Pancreas (tissue), 10 donors: ENCODE measurements around the gene TMEM30A. TPM values are rescaled to one million over a fixed set of nuclear protein-coding genes. Genes with fewer than 3 reads are reported as not detected.

ENCODE experiments used
- ATAC-seq, 4 donors: fragments of 200-7000 bp; cut with Tn5 transposase; one replicate each; pipeline versions ENCODE4 v1.8.0 to v1.9.1; 2020; ENCODE audit warnings: mild to moderate bottlenecking in 4 of 4, moderate library complexity in 4 of 4
- DNase-seq, 6 donors: peaks; one replicate each; pipeline ENCODE4 v3.0.0-alpha.2; 2020
- FAIRE-seq: peaks from 2 replicates; lab custom pipeline; 2012; peaks lifted over from hg19 to GRCh38; lab: Jason Lieb, UNC
- H3K27ac ChIP-seq, 4 donors: fragments of 200-600 bp; sonication (generic); 1 replicate in 3 of 4; 2 replicates in 1 of 4; pipeline versions ENCODE4 v1.5.0 to v1.8.0; 2020
- H3K27me3 ChIP-seq, 4 donors: fragments of 200-600 bp; one replicate each; pipeline ENCODE4 v1.8.0; 2021
- H3K36me3 ChIP-seq, 3 donors: fragments of 200-600 bp; sonication (generic) in 1 of 3; one replicate each; pipeline versions ENCODE4 v1.5.0 to v1.8.0; 2020 to 2021
- H3K4me1 ChIP-seq, 3 donors: fragments of 200-600 bp; one replicate each; pipeline ENCODE4 v1.8.0; 2021
- H3K4me3 ChIP-seq, 4 donors: fragments of 200-600 bp; sonication (generic) in 2 of 4; one replicate each; pipeline versions ENCODE4 v1.5.0 to v1.8.0; 2020 to 2021
- H3K9me3 ChIP-seq, 4 donors: fragments of 200-600 bp; one replicate each; pipeline ENCODE4 v1.8.0; 2021
- CTCF ChIP-seq, 4 donors: fragments of 200-600 bp; sonication (generic) in 3 of 4; IDR thresholded peaks; one replicate each; pipeline versions ENCODE4 v1.5.0 to v1.8.0; 2021; ENCODE audit warnings: antibody characterized with exemption in 4 of 4
- WGBS, 2 donors: extraction: QIAGEN DNeasy Blood & Tissue Kit; methylation state at CpG; one replicate each; pipeline ENCODE4 v1.1.7; 2013; 5-methylcytosine and 5-hydroxymethylcytosine counted together
- intact Hi-C, 3 donors: fragments of 100-400 bp; cut with DNase I; formaldehyde crosslinking; loops; one replicate each; pipeline versions ENCODE4 v1.11.1 to v1.14.2; 2022
- polyA plus RNA-seq, 2 donors: library from polyadenylated mRNA; stranded (reverse); fragments of 200-250 nt; gene quantifications; one replicate each; pipeline ENCODE4 v1.2.3, GENCODE V29; 2013
- total RNA-seq, 6 donors: library from RNA; stranded (reverse); fragmentation: NEBNext Ultra II Directional in 4 of 6; extraction: Animal tissue kit (Norgen Biotek cat#: 25700) in 4 of 6; gene quantifications; one replicate each; pipeline versions ENCODE4 v1.2.1 to v1.2.4, GENCODE V29; 2021 to 2023
- donor health status: healthy with polysubstance abuse.
- donor health status: DM: no; HTN: no; CAD: no; lungs with moderate emphysema.
- donor health status: DM: no; HTN: no; CAD: no.
- donor health status: control.
- donor health status: control.
- donor health status: Bipolar disorder and iron deficiency.
- donor health status: DM: yes; HTN: yes; CAD: no.
- donor health status: DM: no; HTN: no; CAD: no.
- donor health status: DM: no; HTN: no; CAD: no.
- donor health status: DM: yes; HTN: yes; CAD: no.

The TMEM30A gene
- total and polyA plus RNA-seq, 8 donors: 21.2 to 85.5 (median 66.5) TPM

GRCh38 chr6:75272145-75272840 lies 12.3 kb downstream of the TMEM30A start:
- Histone ChIP-seq H3K9me3 (no peaks in the 10 kb centered on the region), H3K36me3 (no peaks in the 10 kb centered on the region), H3K4me3 (no peak overlapping the region), H3K27me3 (no peaks in the 10 kb centered on the region), H3K4me1 (peaks cover 20 to 42% (median 30%) of the 10 kb centered on the region in 3 donors), H3K27ac (peak overlapping the region in 3 of 4 donors; percentile 3 to 31 (median 25))
- no peak for TF ChIP-seq CTCF (IDR thresholded peaks at IDR 0.05)
- FAIRE-seq (no peak), ATAC-seq (peak in 2 of 4 donors; percentile 70 to 75), DNase-seq (peak in 2 of 6 donors; percentile 25 to 30)
- 91 to 92% methylated on average over 5 of the region's 5 CpGs for WGBS, 2 donors
- intact Hi-C loops: no loop called here

DNA sequence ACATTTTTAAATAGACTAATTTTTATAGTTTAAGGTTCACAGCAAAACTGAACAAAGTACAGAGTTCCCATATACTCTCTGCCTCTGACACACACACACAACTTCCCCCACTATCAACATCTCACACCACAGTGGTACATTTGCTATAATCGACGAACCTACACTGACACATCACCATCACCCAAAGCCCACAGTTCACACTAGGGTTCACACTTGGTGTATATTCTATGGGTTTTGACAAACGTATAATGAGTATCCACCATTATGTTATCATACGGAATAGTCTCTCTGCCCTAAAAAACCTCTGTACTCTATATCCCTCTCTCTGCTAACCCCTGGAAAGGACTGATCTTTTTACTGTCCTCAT lies 15.6 kb downstream of the TMEM30A start:
- intact Hi-C loops: loop anchor here in 1 of 3 donors (10.0 kb wide), 1 partner anchor 266 kb away; no protein-coding TSS in a partner anchor
- H3K27me3 ChIP-seq: no peaks in the 10 kb centered on the region
- ATAC-seq: no peak
- H3K9me3 ChIP-seq: no peaks in the 10 kb centered on the region
- DNase-seq: no peak
- peak overlapping the region in 1 of 4 donors; percentile 69 for H3K27ac ChIP-seq
- no peak overlapping the region for H3K4me3 ChIP-seq
- WGBS, 2 donors: 90 to 95% methylated on average over 4 of the region's 4 CpGs
- peaks cover 20 to 42% (median 35%) of the 10 kb centered on the region in 3 donors for H3K4me1 ChIP-seq
- H3K36me3 ChIP-seq: peaks cover 0 to 11% (median under 1%) of the 10 kb centered on the region in 3 donors
- no peak for TF ChIP-seq CTCF (IDR thresholded peaks at IDR 0.05)
- no peak for FAIRE-seq

- no peak for TF ChIP-seq CTCF (IDR thresholded peaks at IDR 0.05)
- WGBS, 2 donors: 64 to 71% methylated on average over 5 of the region's 5 CpGs
- Histone ChIP-seq H3K4me1 (peaks cover 15 to 35% (median 30%) of the 10 kb centered on the region in 3 donors), H3K9me3 (no peaks in the 10 kb centered on the region), H3K4me3 (no peak overlapping the region), H3K27ac (peak overlapping the region in 3 of 4 donors; percentile 25 to 69 (median 37)), H3K36me3 (peaks cover 0 to 17% (median 7%) of the 10 kb centered on the region in 3 donors), H3K27me3 (no peaks in the 10 kb centered on the region)
- DNase-seq (no peak), ATAC-seq (peak in 3 of 4 donors; percentile 10 to 62 (median 58)), FAIRE-seq (no peak)
- intact Hi-C loops: loop anchor here in 1 of 3 donors (10.0 kb wide), 1 partner anchor 266 kb away; no protein-coding TSS in a partner anchor
Measured at GRCh38 chr6:75268121-75268987, 16.2 kb downstream of the TMEM30A start.

DNA sequence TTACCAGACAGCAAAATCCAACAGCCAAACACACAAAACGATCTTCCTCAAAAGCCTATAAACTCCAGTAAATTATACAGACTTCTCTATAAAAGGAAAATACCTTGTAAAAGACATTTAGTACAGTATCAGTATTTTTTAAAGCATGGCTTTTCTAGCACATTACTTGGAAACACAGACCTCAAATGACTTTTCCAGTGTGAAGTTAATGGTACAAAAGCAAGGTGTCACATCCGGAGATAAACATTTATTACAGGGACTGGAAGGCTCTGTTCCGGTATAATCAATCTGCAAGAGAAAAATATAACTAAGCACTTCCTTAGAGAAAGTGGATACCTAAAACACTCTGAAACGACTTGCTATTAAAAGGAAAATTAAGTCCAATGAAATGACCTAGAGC lies 17.1 kb downstream of the TMEM30A start:
- peaks cover 0 to 19% (median 10%) of the 10 kb centered on the region in 3 donors for H3K36me3 ChIP-seq
- intact Hi-C loops: loop anchor here in 1 of 3 donors (10.0 kb wide), 1 partner anchor 267 kb away; no protein-coding TSS in a partner anchor
- no peak overlapping the region for H3K4me3 ChIP-seq
- no peaks in the 10 kb centered on the region for H3K9me3 ChIP-seq
- TF ChIP-seq CTCF (IDR thresholded peaks at IDR 0.05): no peak
- FAIRE-seq (peak; percentile 41), DNase-seq (no peak), ATAC-seq (peak in 3 of 4 donors; percentile 42 to 64 (median 56))
- 16 to 22% methylated on average over 4 of the region's 4 CpGs for WGBS, 2 donors
- peaks cover 6 to 28% (median 28%) of the 10 kb centered on the region in 3 donors for H3K4me1 ChIP-seq
- no peaks in the 10 kb centered on the region for H3K27me3 ChIP-seq
- H3K27ac ChIP-seq: peak overlapping the region in 2 of 4 donors; percentile 37 to 69
